Measurements from ENCODE around the gene INHBA.

The INHBA gene

GRCh38 chr7:41709621-41710020 lies 6.7 kb upstream of the INHBA start:
- TF ChIP-seq SIN3A (IDR thresholded peaks at IDR 0.05; ENCODE audit: borderline replicate concordance, insufficient read depth, low read length), result no peak

GRCh38 chr7:41708581-41709358 lies 5.9 kb upstream of the INHBA start:
- TF ChIP-seq REST (IDR thresholded peaks at IDR 0.05; ENCODE audit: insufficient read depth in 1 of 2, low read depth in 2 of 2, low read length in 2 of 2), result no peak
- TF ChIP-seq POLR2AphosphoS5 (IDR thresholded peaks at IDR 0.05; ENCODE audit: low read depth, low read length), result no peak
- no peak for TF ChIP-seq TAF1 (IDR thresholded peaks at IDR 0.05; ENCODE audit: borderline replicate concordance, insufficient read depth, low read length)
- TF ChIP-seq SIN3A (IDR thresholded peaks at IDR 0.05; ENCODE audit: borderline replicate concordance, insufficient read depth, low read length), result no peak

- TF ChIP-seq POLR2AphosphoS5 (IDR thresholded peaks at IDR 0.05; ENCODE audit: low read depth, low read length) (no peak), TAF1 (IDR thresholded peaks at IDR 0.05; ENCODE audit: borderline replicate concordance, insufficient read depth, low read length) (no peak), REST (IDR thresholded peaks at IDR 0.05; ENCODE audit: insufficient read depth in 1 of 2, low read depth in 2 of 2, low read length in 2 of 2) (no peak), FOXP2 (optimal IDR thresholded peaks at IDR 0.05; ENCODE audit: borderline replicate concordance, extremely low read depth, extremely low read length, insufficient read depth) (no peak), SIN3A (IDR thresholded peaks at IDR 0.05; ENCODE audit: borderline replicate concordance, insufficient read depth, low read length) (no peak)
These were observed 3.5 kb upstream of the INHBA start for GRCh38 chr7:41706228-41706930.

GRCh38 chr7:41705109-41705901 lies 2.4 kb upstream of the INHBA start:
- TF ChIP-seq SIN3A (IDR thresholded peaks at IDR 0.05; ENCODE audit: borderline replicate concordance, insufficient read depth, low read length) (no peak), FOXP2 (optimal IDR thresholded peaks at IDR 0.05; ENCODE audit: borderline replicate concordance, extremely low read depth, extremely low read length, insufficient read depth) (peak; percentile 78), TAF1 (IDR thresholded peaks at IDR 0.05; ENCODE audit: borderline replicate concordance, insufficient read depth, low read length) (no peak), REST (IDR thresholded peaks at IDR 0.05; ENCODE audit: insufficient read depth in 1 of 2, low read depth in 2 of 2, low read length in 2 of 2) (no peak), POLR2AphosphoS5 (IDR thresholded peaks at IDR 0.05; ENCODE audit: low read depth, low read length) (no peak)

GRCh38 chr7:41701068-41701941 lies 1.6 kb downstream of the INHBA start:
- TF ChIP-seq TAF1 (IDR thresholded peaks at IDR 0.05; ENCODE audit: borderline replicate concordance, insufficient read depth, low read length) (no peak), FOXP2 (optimal IDR thresholded peaks at IDR 0.05; ENCODE audit: borderline replicate concordance, extremely low read depth, extremely low read length, insufficient read depth) (no peak), SIN3A (IDR thresholded peaks at IDR 0.05; ENCODE audit: borderline replicate concordance, insufficient read depth, low read length) (no peak), POLR2AphosphoS5 (IDR thresholded peaks at IDR 0.05; ENCODE audit: low read depth, low read length) (no peak), REST (IDR thresholded peaks at IDR 0.05; ENCODE audit: insufficient read depth in 1 of 2, low read depth in 2 of 2, low read length in 2 of 2) (no peak)
